HG03025 (cell line): ENCODE data around the gene DAP.

ENCODE experiments used
- ATAC-seq: cut with Tn5 transposase; IDR thresholded peaks from one replicate; pipeline ENCODE4 v1.9.1; 2021; ENCODE audit warnings: mild to moderate bottlenecking, moderate library complexity; ENCODE audit not compliant: unreplicated experiment, low FRiP score

Gene DAP

GRCh38 chr5:10715605-10716290 is 45.3 kb downstream of the DAP start:
- ATAC-seq, result no peak

- ATAC-seq, result peak; percentile 68
Measured at GRCh38 chr5:10712574-10713366, 48.3 kb downstream of the DAP start.

DNA sequence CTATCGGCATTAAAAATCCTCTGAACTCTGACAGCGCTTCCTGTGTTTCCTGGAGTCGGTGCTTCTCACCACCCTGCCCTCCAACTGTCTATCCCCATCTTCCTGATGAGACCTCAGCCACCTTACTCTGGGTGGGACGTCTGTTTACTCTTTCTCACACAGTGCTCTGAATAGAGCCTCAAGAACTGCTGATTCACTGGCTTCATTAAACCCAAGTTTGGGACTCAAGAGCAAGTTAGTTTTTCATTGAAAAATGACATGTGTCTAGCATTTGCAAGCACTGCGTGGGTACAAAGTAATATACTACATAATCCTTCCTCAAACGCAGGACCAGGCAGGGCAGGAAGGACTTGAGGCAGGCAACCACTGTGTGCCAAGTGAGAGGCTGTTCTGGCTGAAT is 49.5 kb downstream of the DAP start:
- ATAC-seq, result no peak

DNA sequence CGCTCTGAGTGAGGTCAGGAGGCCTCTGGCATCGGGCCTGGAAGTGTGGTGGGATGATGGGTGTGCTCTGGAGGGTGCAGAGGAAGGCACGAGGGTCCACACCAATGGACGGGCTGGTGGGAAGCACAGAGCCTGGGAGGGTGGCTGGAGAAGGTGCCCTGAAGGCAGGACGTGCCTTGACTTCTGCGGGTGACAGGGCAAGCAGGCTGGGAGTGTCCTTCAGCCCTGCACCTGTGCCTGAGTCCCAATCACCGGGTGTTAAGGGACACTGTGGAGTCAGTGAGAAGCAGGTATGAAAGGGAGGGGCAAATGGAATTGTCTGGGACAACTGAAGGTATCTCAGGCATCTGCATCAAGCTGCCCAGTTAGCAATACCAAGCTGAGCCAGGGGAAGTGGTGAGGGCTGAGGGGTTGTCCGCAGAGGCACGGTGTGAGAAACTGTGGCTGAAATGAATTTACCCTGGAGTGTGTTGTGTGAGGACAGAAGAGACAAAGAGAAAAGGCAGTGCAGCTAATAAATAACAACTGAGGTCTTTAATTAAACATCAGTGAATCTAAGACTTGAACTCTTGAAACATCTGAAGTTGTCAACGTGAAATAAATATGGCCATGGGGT is 50.4 kb downstream of the DAP start:
- ATAC-seq, result no peak

DNA sequence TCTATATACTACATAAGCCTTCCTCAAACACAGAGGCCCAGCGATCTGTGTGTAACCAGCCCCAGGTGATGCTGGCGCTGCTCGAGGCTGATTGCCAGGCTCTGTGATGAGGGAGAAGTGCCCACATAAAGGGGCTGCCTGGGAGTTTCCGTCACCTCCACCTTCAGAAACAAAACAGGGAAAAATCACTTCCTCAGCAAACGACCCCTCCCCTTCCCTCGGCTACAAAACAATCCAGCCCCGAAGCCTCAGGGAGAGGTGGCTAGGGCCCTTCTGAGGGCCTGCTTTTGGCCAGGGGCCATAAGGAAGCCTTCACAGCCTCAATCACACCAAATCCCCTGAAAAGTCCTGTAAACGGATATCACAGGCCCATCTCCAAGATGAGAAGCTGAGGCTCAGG is 51.1 kb downstream of the DAP start:
- no peak for ATAC-seq

GRCh38 chr5:10709409-10709808 is 51.6 kb downstream of the DAP start:
- no peak for ATAC-seq

- no peak for ATAC-seq
Measured at GRCh38 chr5:10708189-10708944, 52.7 kb downstream of the DAP start.

DNA sequence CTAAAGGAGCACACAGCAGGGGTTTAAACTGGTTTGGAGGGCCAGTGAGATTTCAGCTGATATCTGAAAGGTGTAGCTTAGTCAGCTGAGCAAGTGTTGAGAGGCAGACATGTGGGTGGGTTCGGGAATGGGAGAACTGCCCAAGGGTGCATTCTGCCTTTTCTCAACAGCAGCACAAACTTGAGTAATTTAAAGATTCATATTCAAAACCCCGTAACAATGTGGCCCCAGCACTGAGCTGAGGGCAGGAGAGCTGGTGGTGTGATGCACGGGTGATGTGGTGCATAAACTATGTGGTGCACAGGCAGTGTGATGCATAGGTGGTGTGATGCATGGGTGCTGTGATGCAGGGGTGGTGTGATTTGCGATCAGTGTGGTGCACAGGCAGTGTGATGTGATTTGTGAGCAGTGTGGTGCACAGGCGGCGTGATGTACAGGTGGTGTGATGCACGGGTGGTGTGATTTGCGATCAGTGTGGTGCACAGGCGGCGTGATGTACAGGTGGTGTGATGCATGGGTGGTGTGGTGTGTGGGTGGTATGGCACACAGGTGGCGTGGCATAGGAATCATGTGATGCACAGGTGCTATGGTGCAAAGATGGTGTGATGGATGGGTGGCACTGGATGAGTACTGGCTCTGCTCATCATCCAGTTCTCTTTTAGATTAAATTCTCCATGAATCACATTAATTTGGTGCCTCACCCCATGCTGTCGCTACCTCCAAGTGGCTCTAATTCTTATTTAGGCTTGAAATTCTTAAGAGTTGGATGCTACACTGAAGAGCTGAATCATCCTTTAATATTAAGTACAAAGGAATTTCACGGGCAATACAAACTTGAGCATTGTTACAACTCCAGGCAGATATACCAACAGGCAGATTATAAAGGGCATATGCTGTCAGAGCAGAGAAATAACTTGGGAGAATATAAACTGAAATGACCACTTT is 53.6 kb downstream of the DAP start:
- no peak for ATAC-seq

GRCh38 chr5:10706326-10706725 is 54.7 kb downstream of the DAP start:
- ATAC-seq, result no peak

GRCh38 chr5:10705747-10706146 is 55.3 kb downstream of the DAP start:
- ATAC-seq, result no peak

DNA sequence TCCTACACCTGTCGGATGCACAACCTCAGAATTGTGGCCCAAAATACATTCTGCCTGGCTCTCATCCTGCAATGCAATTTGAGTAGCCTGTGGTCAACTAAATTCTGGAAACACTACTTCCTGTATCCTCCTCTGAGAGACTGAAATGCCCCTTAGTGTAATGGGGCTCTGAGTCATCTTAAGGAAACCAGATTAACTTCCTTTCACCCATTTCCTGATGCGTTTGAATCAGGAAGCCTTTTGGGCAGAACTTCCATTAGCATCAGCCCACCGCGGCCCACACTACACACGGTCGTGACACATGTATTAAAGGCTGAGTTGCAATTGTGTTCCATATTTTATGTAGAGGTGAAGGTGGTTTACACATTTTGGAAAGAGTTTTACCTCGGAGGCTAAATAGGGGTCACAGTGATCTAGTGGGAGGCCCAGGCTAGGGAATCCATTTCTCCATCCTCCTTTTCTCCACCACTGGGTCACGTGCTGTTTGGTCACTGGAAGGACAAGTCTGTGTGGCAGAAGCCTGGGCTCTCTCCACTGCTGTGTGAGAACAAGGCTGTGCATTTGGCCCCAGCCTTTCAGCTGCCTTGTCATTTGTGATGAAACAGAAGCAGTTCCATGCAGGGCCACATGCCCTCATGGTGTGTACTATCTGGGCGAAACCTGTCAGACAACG is 55.9 kb downstream of the DAP start:
- ATAC-seq, result no peak

GRCh38 chr5:10703676-10704075 is 57.4 kb downstream of the DAP start:
- ATAC-seq, result no peak

DNA sequence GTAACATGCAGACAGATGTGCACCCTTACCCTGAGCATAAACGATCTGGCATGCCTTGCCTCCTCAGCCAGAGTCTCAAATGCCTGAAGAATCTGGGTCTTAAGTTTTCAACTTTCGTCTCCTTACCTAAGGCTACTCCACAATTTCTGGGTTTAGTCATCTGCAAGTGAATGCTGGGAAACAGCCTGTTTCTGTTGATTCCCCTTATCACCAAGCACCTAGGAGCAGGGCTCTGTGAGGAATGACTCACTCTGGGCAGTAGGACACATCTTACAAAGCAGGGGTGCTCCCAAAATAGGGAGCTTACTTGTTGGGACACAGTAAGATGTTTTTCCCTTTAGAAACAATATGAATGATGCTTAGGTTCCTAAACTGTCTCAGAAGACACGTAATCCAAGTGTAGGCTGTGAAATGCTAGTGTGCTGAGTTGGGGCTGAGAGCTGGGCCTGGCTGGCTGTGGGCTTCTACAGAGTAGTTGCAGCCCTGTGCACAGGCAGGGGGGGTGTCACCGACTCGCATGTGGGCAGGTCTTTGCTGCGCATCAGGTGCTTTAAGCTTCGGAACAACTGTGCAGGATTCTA is 58.0 kb downstream of the DAP start:
- no peak for ATAC-seq

DNA sequence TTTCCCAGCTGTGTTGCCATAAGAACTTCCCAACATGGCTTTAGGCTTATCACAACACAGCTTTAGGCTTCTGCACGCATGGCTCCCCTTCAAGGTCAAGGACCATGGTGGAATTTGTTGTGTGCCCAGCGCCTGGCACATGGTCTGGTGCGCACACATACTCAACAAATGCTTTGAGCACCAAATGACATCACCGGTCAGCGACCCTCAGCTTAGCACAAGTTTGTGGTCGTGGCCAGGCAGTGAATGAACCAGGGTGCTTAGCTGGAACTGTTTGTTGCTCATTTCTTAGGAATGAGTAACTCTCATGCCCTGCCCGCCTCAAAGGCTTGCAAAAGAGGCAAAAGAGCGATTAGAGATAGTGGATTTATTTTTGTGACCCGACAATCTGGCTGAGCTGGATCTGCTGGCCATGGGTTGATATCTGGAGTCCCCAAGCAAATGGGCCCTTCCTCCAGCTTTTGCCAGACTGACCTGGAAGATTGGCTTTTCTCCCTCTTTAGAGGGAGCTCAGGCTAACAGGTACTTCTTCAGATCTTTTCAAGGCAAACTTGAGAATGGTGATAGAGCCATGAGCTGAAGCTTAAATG is 58.9 kb downstream of the DAP start:
- no peak for ATAC-seq

DNA sequence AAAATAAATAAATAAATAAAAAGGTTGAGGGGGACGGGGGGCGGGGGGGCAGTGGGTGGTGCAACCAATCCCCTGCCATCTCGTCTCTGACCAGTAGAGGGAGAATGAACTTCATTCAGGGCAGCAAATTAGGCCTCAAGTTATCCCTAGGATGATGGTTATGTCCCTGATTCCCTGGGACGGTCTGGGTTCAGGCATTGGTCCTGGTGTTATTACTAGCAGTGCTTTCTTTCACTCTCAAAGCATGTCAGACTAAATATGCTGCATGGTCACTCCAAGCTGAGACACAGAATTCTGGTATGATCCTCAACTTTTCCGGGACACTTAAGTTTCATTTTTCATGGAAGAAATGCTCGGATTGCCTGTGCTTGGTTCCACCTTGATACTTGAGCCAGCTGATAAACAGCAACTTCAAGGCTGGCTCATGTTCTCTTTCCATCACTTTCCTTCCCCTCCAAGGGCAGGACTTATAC is 59.4 kb downstream of the DAP start:
- no peak for ATAC-seq

- peak; percentile 5 for ATAC-seq
Measured at GRCh38 chr5:10700516-10700915, 60.5 kb downstream of the DAP start.

GRCh38 chr5:10699987-10700386 is 61.0 kb downstream of the DAP start:
- ATAC-seq, result peak; percentile 72

GRCh38 chr5:10699281-10699874 is 61.7 kb downstream of the DAP start:
- peak; percentile 55 for ATAC-seq
